Measurements from ENCODE around the gene SCN4A. TPM values are rescaled to one million over a fixed set of nuclear protein-coding genes. Genes with fewer than 3 reads are reported as not detected.

SCN4A gene
- total and polyA plus RNA-seq, 2 of the 13 experiments (the other 11 are each of a cell fraction or from before 2014, with no cell fraction given), result 0.02 to 0.03 TPM

GRCh38 chr17:63962298-63962744 lies 10.4 kb downstream of the SCN4A start (continued):
- TF ChIP-seq GPBP1L1 (CRISPR knock-in tag; IDR thresholded peaks at IDR 0.05) (no peak), TP53 (CRISPR knock-in tag; conservative IDR thresholded peaks at IDR 0.05) (no peak), ZNF136 (CRISPR knock-in tag; IDR thresholded peaks at IDR 0.05; ENCODE audit: low read depth) (no peak), SKI (IDR thresholded peaks at IDR 0.05; ENCODE audit: partially characterized antibody) (peak; percentile 50), RNF2 (conservative IDR thresholded peaks at IDR 0.05; ENCODE audit: low read depth) (no peak), HDAC1 (CRISPR knock-in tag; IDR thresholded peaks at IDR 0.05) (peak; percentile 44), SNAI1 (CRISPR knock-in tag; IDR thresholded peaks at IDR 0.05; ENCODE audit: borderline replicate concordance) (no peak), SMARCC2 (IDR thresholded peaks at IDR 0.05) (no peak), JUNB (CRISPR knock-in tag; IDR thresholded peaks at IDR 0.05; ENCODE audit: borderline replicate concordance) (peak; percentile 75), IRF9 (CRISPR knock-in tag; IDR thresholded peaks at IDR 0.05; ENCODE audit: borderline replicate concordance) (0 out of 2 replicates have a peak, but pooled peaks have one; percentile 57), CHCHD3 (CRISPR knock-in tag; IDR thresholded peaks at IDR 0.05) (no peak), DBP (CRISPR knock-in tag; IDR thresholded peaks at IDR 0.05; ENCODE audit: not compliant biosample characterization) (no peak), NFYB (CRISPR knock-in tag; IDR thresholded peaks at IDR 0.05) (no peak), RARA (CRISPR knock-in tag; IDR thresholded peaks at IDR 0.05) (peak; percentile 97), POLR2AphosphoS5 (IDR thresholded peaks at IDR 0.05; ENCODE audit: low read depth, low read length) (no peak), GABPA (IDR thresholded peaks at IDR 0.05; ENCODE audit: low read depth, low read length) (no peak), GABPA (CRISPR knock-in tag; IDR thresholded peaks at IDR 0.05; ENCODE audit: low read depth) (no peak), ZNF362 (CRISPR knock-in tag; IDR thresholded peaks at IDR 0.05; ENCODE audit: borderline replicate concordance) (no peak), HOXA7 (CRISPR knock-in tag; IDR thresholded peaks at IDR 0.05) (no peak), HBP1 (CRISPR knock-in tag; IDR thresholded peaks at IDR 0.05; ENCODE audit: low read depth) (no peak), NR2F1 (CRISPR knock-in tag; IDR thresholded peaks at IDR 0.05) (peak; percentile 31 to 41; a peak in 2 of 4 replicates), ZFX (CRISPR knock-in tag; IDR thresholded peaks at IDR 0.05; ENCODE audit: low read depth) (peak; percentile 18), KAT8 (CRISPR knock-in tag; IDR thresholded peaks at IDR 0.05) (0 out of 2 replicates have a peak, but pooled peaks have one; percentile 17), RBM39 (IDR thresholded peaks at IDR 0.05; ENCODE audit: low read depth, low read length, poor library complexity, severe bottlenecking) (no peak)

All from HepG2 (cell line).